ENCODE results near the gene POU3F2.

POU3F2 gene

GRCh38 chr6:98808541-98809210, 25.7 kb upstream of the POU3F2 start:
- DNase-seq (ENCODE audit: low read depth), result no peak
- TF ChIP-seq CTCF (IDR thresholded peaks at IDR 0.05; ENCODE audit: control insufficient read depth, insufficient read depth, low read depth, low read length, missing control alignments), result no peak

GRCh38 chr6:98812220-98812619, 22.2 kb upstream of the POU3F2 start:
- no peak for TF ChIP-seq CTCF (IDR thresholded peaks at IDR 0.05; ENCODE audit: control insufficient read depth, insufficient read depth, low read depth, low read length, missing control alignments)
- H3K4me3 ChIP-seq (ENCODE audit: control insufficient read depth, low read depth, low read length), result no peak overlapping the region
- no peak for DNase-seq (ENCODE audit: low read depth)

More at GRCh38 chr6:98808541-98809210, 25.7 kb upstream of the POU3F2 start:
- H3K4me3 ChIP-seq (ENCODE audit: control insufficient read depth, low read depth, low read length), result no peak overlapping the region

- no peak overlapping the region for H3K4me3 ChIP-seq (ENCODE audit: control insufficient read depth, low read depth, low read length)
- no peak for DNase-seq (ENCODE audit: low read depth)
- no peak for TF ChIP-seq CTCF (IDR thresholded peaks at IDR 0.05; ENCODE audit: control insufficient read depth, insufficient read depth, low read depth, low read length, missing control alignments)
These were observed 17.6 kb upstream of the POU3F2 start for GRCh38 chr6:98816799-98817198.

- TF ChIP-seq CTCF (IDR thresholded peaks at IDR 0.05; ENCODE audit: control insufficient read depth, insufficient read depth, low read depth, low read length, missing control alignments), result no peak
- DNase-seq (ENCODE audit: low read depth), result no peak
- no peak overlapping the region for H3K4me3 ChIP-seq (ENCODE audit: control insufficient read depth, low read depth, low read length)
These were observed 12.5 kb upstream of the POU3F2 start for GRCh38 chr6:98821756-98822405.

GRCh38 chr6:98823428-98824161, 10.8 kb upstream of the POU3F2 start:
- no peak overlapping the region for H3K4me3 ChIP-seq (ENCODE audit: control insufficient read depth, low read depth, low read length)
- no peak for TF ChIP-seq CTCF (IDR thresholded peaks at IDR 0.05; ENCODE audit: control insufficient read depth, insufficient read depth, low read depth, low read length, missing control alignments)
- DNase-seq (ENCODE audit: low read depth), result no peak

GRCh38 chr6:98824162-98824901, 10.0 kb upstream of the POU3F2 start:
- no peak overlapping the region for H3K4me3 ChIP-seq (ENCODE audit: control insufficient read depth, low read depth, low read length)
- no peak for TF ChIP-seq CTCF (IDR thresholded peaks at IDR 0.05; ENCODE audit: control insufficient read depth, insufficient read depth, low read depth, low read length, missing control alignments)
- DNase-seq (ENCODE audit: low read depth), result no peak
